Endothelial cell of umbilical vein (primary cell): ENCODE data around the gene RNU6-9.

Experiments used
- EZH2 ChIP-seq: IDR thresholded peaks from 2 replicates; pipeline ENCODE4 v1.6.1; 2012; ENCODE audit warnings: borderline replicate concordance, low read depth, mild to moderate bottlenecking, moderate library complexity, low read length, inconsistent platforms; ENCODE audit not compliant: severe bottlenecking
- JUN ChIP-seq: IDR thresholded peaks from 2 replicates; pipeline ENCODE4 v1.6.1; 2011; ENCODE audit warnings: borderline replicate concordance, low read depth; ENCODE audit not compliant: insufficient read length, insufficient read depth
- POLR2A ChIP-seq: IDR thresholded peaks from 2 replicates; pipeline ENCODE4 v1.6.1; 2012; ENCODE audit warnings: low read depth, mild to moderate bottlenecking, control low read depth, low read length
- POLR2AphosphoS5 ChIP-seq: IDR thresholded peaks from 2 replicates; pipeline ENCODE4 v1.6.1; 2012; ENCODE audit warnings: low read depth, mild to moderate bottlenecking, control low read depth, low read length, moderate library complexity; ENCODE audit not compliant: insufficient read depth
- TF ChIP-seq, protein P1 (sequence below): IDR thresholded peaks from 2 replicates; pipeline ENCODE4 v1.6.1; 2011; ENCODE audit not compliant: insufficient read depth, insufficient read length
- TF ChIP-seq, protein P2 (sequence below), 2 donors: IDR thresholded peaks; 1 replicate in 1 of 2; 2 replicates in 1 of 2; pipeline ENCODE4 v1.5.1; 2011; ENCODE audit warnings: low read length in 2 of 2, mild to moderate bottlenecking in 2 of 2, moderate library complexity in 2 of 2, control low read depth in 1 of 2, inconsistent platforms in 1 of 2, low read depth in 1 of 2; ENCODE audit not compliant: insufficient read depth in 1 of 2; ENCODE audit errors: extremely low read depth in 1 of 2

DNA sequence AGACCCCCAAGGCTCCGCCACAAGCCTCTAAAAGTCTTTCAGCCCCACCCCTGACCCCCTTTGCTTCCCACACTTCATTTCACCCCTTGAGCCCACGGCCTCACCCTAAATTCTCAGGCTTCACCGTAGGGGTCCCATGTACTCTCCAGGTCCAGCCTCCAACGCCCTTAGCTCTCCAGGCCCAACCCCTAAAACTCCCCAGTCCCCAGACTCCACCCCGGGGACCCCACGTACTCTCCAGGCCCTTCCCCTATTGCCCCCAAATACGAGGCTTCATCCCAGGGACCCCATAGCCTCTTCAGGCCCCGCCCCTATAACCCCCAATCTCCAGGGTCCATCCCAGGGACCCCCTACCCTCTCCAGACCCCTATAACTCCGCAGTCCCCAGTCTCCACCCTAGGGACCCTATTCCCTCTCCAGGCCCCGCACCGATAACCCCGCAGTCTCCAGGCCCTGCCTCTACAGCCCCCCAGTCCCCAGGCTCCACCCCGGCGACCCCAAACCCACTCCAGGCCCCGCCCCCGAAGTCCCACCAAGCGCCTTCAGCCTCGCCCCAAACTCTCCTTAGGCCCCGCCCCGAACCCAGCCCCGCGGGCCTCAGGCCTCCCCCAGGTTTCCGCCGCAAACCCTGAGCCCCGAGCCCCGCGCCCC is 916 bp upstream of the RNU6-9 start:
- TF ChIP-seq POLR2AphosphoS5 (no peak), JUN (no peak), POLR2A (no peak), EZH2 (no peak)
- TF ChIP-seq, protein P1, sequence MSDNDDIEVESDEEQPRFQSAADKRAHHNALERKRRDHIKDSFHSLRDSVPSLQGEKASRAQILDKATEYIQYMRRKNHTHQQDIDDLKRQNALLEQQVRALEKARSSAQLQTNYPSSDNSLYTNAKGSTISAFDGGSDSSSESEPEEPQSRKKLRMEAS = no peak
- TF ChIP-seq, protein P2, sequence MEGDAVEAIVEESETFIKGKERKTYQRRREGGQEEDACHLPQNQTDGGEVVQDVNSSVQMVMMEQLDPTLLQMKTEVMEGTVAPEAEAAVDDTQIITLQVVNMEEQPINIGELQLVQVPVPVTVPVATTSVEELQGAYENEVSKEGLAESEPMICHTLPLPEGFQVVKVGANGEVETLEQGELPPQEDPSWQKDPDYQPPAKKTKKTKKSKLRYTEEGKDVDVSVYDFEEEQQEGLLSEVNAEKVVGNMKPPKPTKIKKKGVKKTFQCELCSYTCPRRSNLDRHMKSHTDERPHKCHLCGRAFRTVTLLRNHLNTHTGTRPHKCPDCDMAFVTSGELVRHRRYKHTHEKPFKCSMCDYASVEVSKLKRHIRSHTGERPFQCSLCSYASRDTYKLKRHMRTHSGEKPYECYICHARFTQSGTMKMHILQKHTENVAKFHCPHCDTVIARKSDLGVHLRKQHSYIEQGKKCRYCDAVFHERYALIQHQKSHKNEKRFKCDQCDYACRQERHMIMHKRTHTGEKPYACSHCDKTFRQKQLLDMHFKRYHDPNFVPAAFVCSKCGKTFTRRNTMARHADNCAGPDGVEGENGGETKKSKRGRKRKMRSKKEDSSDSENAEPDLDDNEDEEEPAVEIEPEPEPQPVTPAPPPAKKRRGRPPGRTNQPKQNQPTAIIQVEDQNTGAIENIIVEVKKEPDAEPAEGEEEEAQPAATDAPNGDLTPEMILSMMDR (IDR thresholded peaks at IDR 0.05; ENCODE audit: extremely low read depth in 1 of 2, insufficient read depth in 1 of 2, low read depth in 1 of 2, low read length in 2 of 2) = no peak
